IMR-90 (cell line): ENCODE data around the gene STARD13. TPM values are rescaled to one million over a fixed set of nuclear protein-coding genes. Genes with fewer than 3 reads are reported as not detected.
A peak's percentile ranks its signal among the peaks of the same experiment; 100 is the strongest.

Experiments used
- ATAC-seq: fragments of 200-7000 bp; cut with Tn5 transposase; 2 replicates; pipeline ENCODE4 v1.9.1; 2020; ENCODE audit warnings: low read depth, mild to moderate bottlenecking, moderate library complexity
- BruUV-seq: library from RNA; stranded (reverse); fragments of 400-500 nt; replicated peaks from 2 replicates; lab custom pipeline; 2021; lab: Mats Ljungman, UMichigan
- CTCF ChIA-PET: fragments of 300-600 bp; formaldehyde crosslinking; extraction: SDS; loops from one replicate; lab custom pipeline; 2021; ENCODE audit warnings: antibody characterized with exemption; lab: Yijun Ruan, JAX
- POLR2A ChIA-PET: fragments of 300-600 bp; sonication (Branson Sonifier 250); formaldehyde crosslinking; loops from one replicate; lab custom pipeline; 2022; ENCODE audit warnings: antibody characterized with exemption; ENCODE audit not compliant: unreplicated experiment; lab: Charles Lee
- DNase-seq: peaks from one replicate; pipeline ENCODE4 v3.0.0; 2013
- H2AFZ ChIP-seq: replicated peaks from 2 replicates; pipeline ENCODE3; 2013; ENCODE audit warnings: low read length, mild to moderate bottlenecking; ENCODE audit not compliant: poor library complexity
- H2AK5ac ChIP-seq: 2 replicates; pipeline ENCODE4 v1.6.1; 2013; ENCODE audit warnings: low read depth, low read length, inconsistent platforms
- H2AK9ac ChIP-seq: replicated peaks from 2 replicates; pipeline ENCODE3; 2013; ENCODE audit warnings: mild to moderate bottlenecking, low read depth, low read length, moderate library complexity; ENCODE audit not compliant: poor library complexity
- H2BK120ac ChIP-seq: 2 replicates; pipeline ENCODE4 v1.6.1; 2013; ENCODE audit warnings: low read depth, low read length, inconsistent platforms
- H2BK15ac ChIP-seq: 3 replicates; pipeline ENCODE4 v1.6.1; 2013; ENCODE audit warnings: low read depth, low read length, inconsistent platforms
- H2BK20ac ChIP-seq: 2 replicates; pipeline ENCODE4 v1.6.1; 2013; ENCODE audit warnings: low read depth, mild to moderate bottlenecking, inconsistent platforms, low read length, moderate library complexity
- H2BK5ac ChIP-seq: 2 replicates; pipeline ENCODE4 v1.6.1; 2013; ENCODE audit warnings: mild to moderate bottlenecking, low read depth, low read length, inconsistent platforms; ENCODE audit not compliant: poor library complexity, severe bottlenecking
- H3K14ac ChIP-seq: replicated peaks from 2 replicates; pipeline ENCODE4 v1.6.1; 2013; ENCODE audit warnings: low read depth, low read length, inconsistent platforms
- H3K18ac ChIP-seq: 2 replicates; pipeline ENCODE4 v1.6.1; 2013; ENCODE audit warnings: low read depth, low read length, control low read depth
- H3K23ac ChIP-seq: 2 replicates; pipeline ENCODE4 v1.6.1; 2013; ENCODE audit warnings: low read depth, low read length, inconsistent platforms
- H3K27ac ChIP-seq: 2 replicates; pipeline ENCODE4 v1.5.1; 2013; ENCODE audit warnings: mild to moderate bottlenecking, control low read depth, low read length; ENCODE audit not compliant: insufficient read depth
- H3K27me3 ChIP-seq: 2 replicates; pipeline ENCODE4 v1.6.1; 2013; ENCODE audit warnings: low read length; ENCODE audit not compliant: control insufficient read depth, insufficient read depth
- H3K36me3 ChIP-seq: 2 replicates; pipeline ENCODE4 v1.6.1; 2013; ENCODE audit warnings: low read length, mixed read lengths; ENCODE audit not compliant: control insufficient read depth, insufficient read depth
- H3K4ac ChIP-seq: 2 replicates; pipeline ENCODE4 v1.6.1; 2013; ENCODE audit warnings: low read depth, low read length, inconsistent platforms
- H3K4me1 ChIP-seq: 2 replicates; pipeline ENCODE4 v1.6.1; 2013; ENCODE audit warnings: low read length, mixed read lengths; ENCODE audit not compliant: control insufficient read depth, insufficient read depth
- H3K4me2 ChIP-seq: 2 replicates; pipeline ENCODE4 v1.6.1; 2013; ENCODE audit warnings: low read depth, mild to moderate bottlenecking, control low read depth, low read length, moderate library complexity
- H3K4me3 ChIP-seq: 2 replicates; pipeline ENCODE4 v1.5.1; 2013; ENCODE audit warnings: low read depth, mild to moderate bottlenecking, control low read depth, low read length, moderate library complexity; ENCODE audit not compliant: insufficient read depth
- H3K56ac ChIP-seq: 2 replicates; pipeline ENCODE4 v1.6.1; 2013; ENCODE audit warnings: low read length, inconsistent platforms; ENCODE audit not compliant: insufficient read depth; ENCODE audit errors: extremely low read depth
- H3K79me1 ChIP-seq, 2 experiments: 2 replicates each; pipeline ENCODE4 v1.6.1; 2013; ENCODE audit warnings: low read length in 2 of 2, inconsistent platforms in 1 of 2, low read depth in 1 of 2
- H3K9ac ChIP-seq: 2 replicates; pipeline ENCODE4 v1.6.1; 2013; ENCODE audit warnings: low read depth, low read length, control low read depth
- H3K9me1 ChIP-seq: 2 replicates; pipeline ENCODE4 v1.6.1; 2013; ENCODE audit warnings: low read length, inconsistent platforms; ENCODE audit not compliant: insufficient read depth
- H3K9me3 ChIP-seq: 2 replicates; pipeline ENCODE4 v1.6.1; 2013; ENCODE audit warnings: low read length; ENCODE audit not compliant: control insufficient read depth, insufficient read depth
- H4K20me1 ChIP-seq: 2 replicates; pipeline ENCODE4 v1.6.1; 2013; ENCODE audit warnings: low read length, inconsistent platforms; ENCODE audit not compliant: insufficient read depth
- H4K5ac ChIP-seq: 2 replicates; pipeline ENCODE4 v1.6.1; 2013; ENCODE audit warnings: mild to moderate bottlenecking, low read depth, low read length, control low read depth
- H4K8ac ChIP-seq, 2 experiments: 2 replicates each; pipeline ENCODE4 v1.6.1; 2013; ENCODE audit warnings: low read depth in 2 of 2, low read length in 2 of 2, control low read depth in 1 of 2, inconsistent platforms in 1 of 2
- H4K91ac ChIP-seq: 2 replicates; pipeline ENCODE4 v1.6.1; 2013; ENCODE audit warnings: low read depth, low read length, inconsistent platforms; ENCODE audit not compliant: insufficient read depth
- CEBPB ChIP-seq: IDR thresholded peaks from 2 replicates; pipeline ENCODE4 v1.6.1; 2012; ENCODE audit warnings: low read depth, low read length, improper control_type of control experiment
- CHD1 ChIP-seq: IDR thresholded peaks from 2 replicates; pipeline ENCODE4 v1.6.1; 2012; ENCODE audit warnings: low read depth, low read length, improper control_type of control experiment
- FOS ChIP-seq: fragments of 150-350 bp; IDR thresholded peaks from 2 replicates; pipeline ENCODE4 v1.6.1; 2016; ENCODE audit warnings: low read depth, low read length
- MAFK ChIP-seq: IDR thresholded peaks from 2 replicates; pipeline ENCODE4 v1.6.1; 2012; ENCODE audit warnings: low read depth, low read length, improper control_type of control experiment
- MAZ ChIP-seq: IDR thresholded peaks from 2 replicates; pipeline ENCODE4 v1.6.1; 2012; ENCODE audit warnings: low read depth, mild to moderate bottlenecking, low read length, improper control_type of control experiment, moderate library complexity, borderline replicate concordance
- MXI1 ChIP-seq: IDR thresholded peaks from 2 replicates; pipeline ENCODE4 v1.6.1; 2012; ENCODE audit warnings: low read depth, mild to moderate bottlenecking, low read length, moderate library complexity, borderline replicate concordance
- NFE2L2 ChIP-seq: fragments of 150-350 bp; IDR thresholded peaks from 2 replicates; pipeline ENCODE4 v1.6.1; 2016; ENCODE audit warnings: low read depth, mild to moderate bottlenecking, low read length
- RAD21 ChIP-seq: IDR thresholded peaks from 2 replicates; pipeline ENCODE4 v1.6.1; 2012; ENCODE audit warnings: low read length, improper control_type of control experiment
- RCOR1 ChIP-seq: IDR thresholded peaks from 2 replicates; pipeline ENCODE4 v1.6.1; 2012; ENCODE audit warnings: mild to moderate bottlenecking, low read length, improper control_type of control experiment; ENCODE audit not compliant: insufficient replicate concordance
- RFX5 ChIP-seq: IDR thresholded peaks from 2 replicates; pipeline ENCODE4 v1.8.0; 2012; ENCODE audit warnings: low read depth, mild to moderate bottlenecking, low read length, moderate library complexity
- SMC3 ChIP-seq: fragments of 150-350 bp; IDR thresholded peaks from 2 replicates; pipeline ENCODE4 v1.6.1; 2016; ENCODE audit warnings: low read depth, mild to moderate bottlenecking, antibody characterized with exemption, low read length, moderate library complexity
- WGBS, 2 experiments: methylation state at CpG; one replicate each; pipeline versions ENCODE4 v1.1.5 to v1.1.7; 2013; ENCODE audit warnings: missing lambda C conversion rate in 2 of 2; ENCODE audit not compliant: insufficient read length in 1 of 2; ENCODE audit errors: extremely low coverage in 2 of 2; 5-methylcytosine and 5-hydroxymethylcytosine counted together
- dilution Hi-C: fragments of 300-500 bp; cut with HindIII; formaldehyde crosslinking; loops from one replicate; pipeline ENCODE4 v1.14.3; 2018; ENCODE audit warnings: low sequenced_read_pairs; ENCODE audit not compliant: unreplicated experiment
- in situ Hi-C: fragments of 300-500 bp; cut with MboI; formaldehyde crosslinking; loops from 3 replicates; pipeline ENCODE4 v1.14.3; 2019; ENCODE audit warnings: low sequenced_read_pairs, inconsistent platforms, mixed read lengths
- intact Hi-C: fragments of 100-400 bp; cut with micrococcal nuclease; formaldehyde crosslinking; loops from 2 replicates; pipeline ENCODE4 v1.10.0; 2022
- polyA plus RNA-seq, 3 experiments: library from polyadenylated mRNA; depleted of rRNA; stranded (reverse); fragments of >200 nt; gene quantifications; 2 replicates each; pipeline ENCODE4 v1.2.3, GENCODE V29; 2012; ENCODE audit warnings: low replicate concordance in 1 of 3
- total RNA-seq: library from RNA; depleted of rRNA; stranded (reverse); fragments of >200 nt; gene quantifications from 2 replicates; pipeline ENCODE4 v1.2.3, GENCODE V29; 2012
- TF ChIP-seq, protein P1 (sequence below): conservative IDR thresholded peaks from 2 replicates; pipeline ENCODE4 v1.5.1; 2012; ENCODE audit warnings: mild to moderate bottlenecking, low read depth, low read length, improper control_type of control experiment
- TF ChIP-seq, protein P2 (sequence below): fragments of 150-350 bp; IDR thresholded peaks from 2 replicates; pipeline ENCODE4 v1.6.1; 2017; ENCODE audit warnings: mild to moderate bottlenecking, antibody characterized with exemption, low read length, low read depth
- TF ChIP-seq, protein P3 (sequence below): fragments of 150-350 bp; IDR thresholded peaks from 2 replicates; pipeline ENCODE4 v1.6.1; 2016; ENCODE audit warnings: low read depth, mild to moderate bottlenecking, low read length, moderate library complexity, borderline replicate concordance

The STARD13 gene
- total and polyA plus RNA-seq, 2 of the 4 experiments (the other 2 are of a cell fraction), result 23.6 to 46.6 TPM

DNA sequence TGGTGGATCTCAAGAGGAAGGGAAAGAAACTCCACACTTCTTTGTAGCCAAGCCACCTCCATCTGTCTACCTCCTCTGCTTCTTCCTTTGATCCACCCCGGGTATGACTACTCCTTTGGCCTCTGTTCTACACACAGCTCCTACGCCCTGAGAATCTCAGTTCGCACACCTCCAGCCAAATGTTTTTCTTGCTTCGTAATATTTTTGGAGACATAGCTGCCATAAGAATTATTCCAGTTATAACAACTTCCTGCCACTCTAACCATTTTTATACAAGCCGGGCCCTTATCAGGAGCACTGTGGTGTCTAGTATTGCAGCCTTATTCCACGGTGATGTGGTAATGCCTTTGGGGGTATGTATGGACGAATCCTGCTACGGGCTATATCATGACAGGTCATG, 126.7 kb downstream of the STARD13 start:
- no peak for ATAC-seq
- H3K4ac ChIP-seq, result 0 out of 2 replicates have a peak overlapping the region, but pooled peaks have one; percentile 23
- no peak overlapping the region for H4K91ac ChIP-seq
- in situ Hi-C loops (no loop called here), dilution Hi-C loops (no loop called here), intact Hi-C loops (no loop called here)
- CTCF ChIA-PET, result no interaction called here
- peaks cover 4% of the 10 kb centered on the region; the same call in 1 of the 2 replicates for H3K9me3 ChIP-seq
- H4K8ac ChIP-seq, result no peak overlapping the region
- H3K4me1 ChIP-seq, result peaks cover 8% of the 10 kb centered on the region
- H2BK20ac ChIP-seq, result no peak overlapping the region
- no peak overlapping the region for H3K18ac ChIP-seq
- H2AK9ac ChIP-seq, result no peak overlapping the region
- peaks cover 44% of the 10 kb centered on the region for H3K36me3 ChIP-seq
- POLR2A ChIA-PET, result no interaction called here
- H3K27ac ChIP-seq, result no peak overlapping the region
- H2BK120ac ChIP-seq, result no peak overlapping the region
- no peak for DNase-seq
- H3K56ac ChIP-seq, result no peak overlapping the region
- no peak overlapping the region for H3K14ac ChIP-seq
- TF ChIP-seq RCOR1 (no peak), RAD21 (no peak), RFX5 (no peak), MXI1 (no peak), MAZ (no peak), CEBPB (no peak), NFE2L2 (no peak), CHD1 (no peak), FOS (no peak), MAFK (no peak), SMC3 (no peak)
- TF ChIP-seq, protein P1, sequence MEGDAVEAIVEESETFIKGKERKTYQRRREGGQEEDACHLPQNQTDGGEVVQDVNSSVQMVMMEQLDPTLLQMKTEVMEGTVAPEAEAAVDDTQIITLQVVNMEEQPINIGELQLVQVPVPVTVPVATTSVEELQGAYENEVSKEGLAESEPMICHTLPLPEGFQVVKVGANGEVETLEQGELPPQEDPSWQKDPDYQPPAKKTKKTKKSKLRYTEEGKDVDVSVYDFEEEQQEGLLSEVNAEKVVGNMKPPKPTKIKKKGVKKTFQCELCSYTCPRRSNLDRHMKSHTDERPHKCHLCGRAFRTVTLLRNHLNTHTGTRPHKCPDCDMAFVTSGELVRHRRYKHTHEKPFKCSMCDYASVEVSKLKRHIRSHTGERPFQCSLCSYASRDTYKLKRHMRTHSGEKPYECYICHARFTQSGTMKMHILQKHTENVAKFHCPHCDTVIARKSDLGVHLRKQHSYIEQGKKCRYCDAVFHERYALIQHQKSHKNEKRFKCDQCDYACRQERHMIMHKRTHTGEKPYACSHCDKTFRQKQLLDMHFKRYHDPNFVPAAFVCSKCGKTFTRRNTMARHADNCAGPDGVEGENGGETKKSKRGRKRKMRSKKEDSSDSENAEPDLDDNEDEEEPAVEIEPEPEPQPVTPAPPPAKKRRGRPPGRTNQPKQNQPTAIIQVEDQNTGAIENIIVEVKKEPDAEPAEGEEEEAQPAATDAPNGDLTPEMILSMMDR, result no peak
- TF ChIP-seq, protein P2, sequence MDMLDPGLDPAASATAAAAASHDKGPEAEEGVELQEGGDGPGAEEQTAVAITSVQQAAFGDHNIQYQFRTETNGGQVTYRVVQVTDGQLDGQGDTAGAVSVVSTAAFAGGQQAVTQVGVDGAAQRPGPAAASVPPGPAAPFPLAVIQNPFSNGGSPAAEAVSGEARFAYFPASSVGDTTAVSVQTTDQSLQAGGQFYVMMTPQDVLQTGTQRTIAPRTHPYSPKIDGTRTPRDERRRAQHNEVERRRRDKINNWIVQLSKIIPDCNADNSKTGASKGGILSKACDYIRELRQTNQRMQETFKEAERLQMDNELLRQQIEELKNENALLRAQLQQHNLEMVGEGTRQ, result no peak
- TF ChIP-seq, protein P3, sequence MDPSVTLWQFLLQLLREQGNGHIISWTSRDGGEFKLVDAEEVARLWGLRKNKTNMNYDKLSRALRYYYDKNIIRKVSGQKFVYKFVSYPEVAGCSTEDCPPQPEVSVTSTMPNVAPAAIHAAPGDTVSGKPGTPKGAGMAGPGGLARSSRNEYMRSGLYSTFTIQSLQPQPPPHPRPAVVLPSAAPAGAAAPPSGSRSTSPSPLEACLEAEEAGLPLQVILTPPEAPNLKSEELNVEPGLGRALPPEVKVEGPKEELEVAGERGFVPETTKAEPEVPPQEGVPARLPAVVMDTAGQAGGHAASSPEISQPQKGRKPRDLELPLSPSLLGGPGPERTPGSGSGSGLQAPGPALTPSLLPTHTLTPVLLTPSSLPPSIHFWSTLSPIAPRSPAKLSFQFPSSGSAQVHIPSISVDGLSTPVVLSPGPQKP, result no peak
- H2BK15ac ChIP-seq, result no peak overlapping the region
- 0 out of 2 replicates have a peak, but pooled peaks cover 5% of the 10 kb centered on the region for H4K20me1 ChIP-seq
- no peak overlapping the region for H3K23ac ChIP-seq
- WGBS, 2 experiments, result no CpG with 5 or more reads among the region's 8 CpGs
- H3K4me3 ChIP-seq, result no peak overlapping the region
- no peak overlapping the region for H3K9ac ChIP-seq
- no peak overlapping the region for H2AK5ac ChIP-seq
- peaks cover 11% of the 10 kb centered on the region for H3K9me1 ChIP-seq
- no TSS peak for BruUV-seq
- H3K79me1 ChIP-seq, result peaks cover 34 to 53% of the 10 kb centered on the region in 2 experiments
- no peak overlapping the region for H3K4me2 ChIP-seq
- no peak overlapping the region for H2AFZ ChIP-seq
- no peak overlapping the region for H2BK5ac ChIP-seq
- H4K5ac ChIP-seq, result no peak overlapping the region
- H3K27me3 ChIP-seq, result no peaks in the 10 kb centered on the region
